Activated CD4-positive, alpha-beta T cell treated with anti-CD3 and anti-CD28 coated beads, Interleukin-2, amount 50 U/mL, for 4 hours (primary cell): ENCODE results near the gene SWT1.
"Not testable (repeated sequence)": the region's sequence is repeated elsewhere in the genome, so short reads cannot be mapped to it uniquely, and the experiment has no call there.

Source experiments
- DNase-seq, 2 experiments: peaks; one replicate each; pipeline ENCODE4 v3.0.0-alpha.2; 2020

The SWT1 gene

DNA sequence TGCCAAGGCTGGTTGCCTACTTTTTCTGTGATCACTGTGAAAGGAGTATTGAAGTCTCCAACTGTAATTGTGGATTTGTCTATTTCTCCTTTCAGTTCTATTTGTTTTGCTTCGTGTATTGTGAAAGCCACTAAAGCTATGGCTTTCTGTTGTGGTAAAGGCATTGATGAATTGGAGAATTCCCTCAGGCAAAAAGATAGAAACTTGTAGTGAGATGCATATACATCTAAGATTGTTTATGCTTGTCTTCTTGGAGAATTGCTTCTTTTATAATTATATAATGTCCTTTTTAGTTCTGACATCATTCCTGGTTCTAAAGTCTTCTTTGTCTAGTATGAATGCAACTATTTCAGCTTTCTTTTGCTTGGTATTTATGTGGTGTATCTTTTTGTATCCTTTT is 36.8 kb downstream of the SWT1 start:
- no peak for DNase-seq

DNA sequence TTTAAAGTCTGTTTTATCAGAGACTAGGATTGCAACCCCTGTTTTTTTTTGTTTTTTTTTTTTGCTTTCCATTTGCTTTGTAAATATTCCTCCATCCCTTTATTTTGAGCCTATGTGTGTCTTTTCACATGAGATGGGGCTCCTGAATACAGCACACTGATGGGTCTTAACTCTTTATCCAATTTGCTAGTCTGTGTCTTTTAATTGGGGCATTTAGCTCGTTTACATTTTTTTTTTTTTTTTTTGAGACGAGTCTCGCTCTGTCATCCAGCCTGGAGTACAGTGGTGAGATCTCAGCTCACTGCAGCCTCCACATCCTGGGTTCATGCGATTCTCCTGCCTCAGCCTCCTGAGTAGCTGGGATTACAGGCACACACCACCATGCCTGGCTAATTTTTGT is 41.7 kb downstream of the SWT1 start:
- DNase-seq: not testable (repeated sequence)

DNA sequence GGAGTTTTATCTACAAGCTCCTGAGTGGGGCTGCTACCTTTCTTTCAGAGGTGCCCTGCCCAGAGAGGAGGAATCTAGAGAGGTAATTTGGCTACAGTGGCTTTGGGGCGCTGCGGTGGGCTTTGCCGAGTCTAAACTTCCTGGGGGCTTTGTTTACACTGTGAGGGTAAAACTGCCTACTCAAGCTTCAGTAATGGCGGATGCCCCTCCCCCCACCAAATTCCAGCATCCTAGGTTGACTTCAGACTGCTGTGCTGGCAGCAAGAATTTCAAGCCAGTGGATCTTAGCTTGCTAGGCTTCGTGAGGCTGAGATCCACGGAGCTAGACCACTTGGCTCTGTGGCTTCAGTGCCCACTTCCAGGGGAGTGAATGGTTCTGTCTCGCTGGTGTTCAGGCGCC is 43.9 kb downstream of the SWT1 start:
- DNase-seq: no peak

DNA sequence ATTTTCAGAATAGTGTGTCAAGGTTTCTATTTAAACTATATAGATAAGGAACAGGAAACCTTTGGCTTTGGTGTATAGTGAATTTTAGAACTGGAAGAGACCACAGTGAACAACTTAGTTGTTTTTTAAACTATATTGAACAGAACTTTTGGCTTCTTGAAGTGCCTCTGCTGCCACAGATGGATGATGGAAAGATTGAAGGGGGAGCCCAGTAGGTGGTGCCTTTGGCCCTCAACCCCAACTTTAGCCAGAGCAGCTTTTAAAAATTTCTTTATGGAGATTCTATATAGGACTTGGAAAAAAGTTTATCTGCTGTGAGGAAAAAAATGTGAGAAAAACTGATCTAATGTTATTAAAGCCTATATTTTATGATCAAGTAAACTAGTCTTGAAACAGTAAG is 50.2 kb downstream of the SWT1 start:
- no peak for DNase-seq

DNA sequence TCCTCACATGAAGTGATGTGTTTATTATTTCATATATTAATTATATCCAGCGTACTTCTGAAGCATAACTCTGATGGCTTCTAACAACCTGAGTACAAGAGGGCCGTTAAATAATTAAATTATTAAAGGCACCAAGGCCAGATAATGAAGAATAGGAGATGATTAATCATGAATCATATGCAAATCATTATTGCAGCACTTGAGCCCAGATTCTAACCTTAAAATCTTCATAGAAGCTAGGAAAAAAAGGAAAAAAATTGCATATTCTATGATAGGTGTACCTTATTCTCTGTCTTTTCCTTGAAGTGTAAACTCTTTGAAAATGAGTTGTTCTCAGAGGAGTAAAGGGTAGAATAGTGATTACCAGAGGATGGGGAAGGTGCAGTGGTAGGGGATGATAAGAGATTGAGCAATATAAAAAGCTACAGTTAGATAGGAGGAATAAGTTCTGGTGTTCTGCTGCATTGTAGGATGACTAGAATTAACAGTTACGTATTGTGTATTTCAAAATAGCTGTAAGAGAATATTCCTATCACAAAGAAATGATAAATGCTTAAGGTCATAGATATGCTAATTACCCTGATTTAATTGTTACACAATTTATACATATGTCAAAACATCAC is 51.1 kb downstream of the SWT1 start:
- DNase-seq: no peak

DNA sequence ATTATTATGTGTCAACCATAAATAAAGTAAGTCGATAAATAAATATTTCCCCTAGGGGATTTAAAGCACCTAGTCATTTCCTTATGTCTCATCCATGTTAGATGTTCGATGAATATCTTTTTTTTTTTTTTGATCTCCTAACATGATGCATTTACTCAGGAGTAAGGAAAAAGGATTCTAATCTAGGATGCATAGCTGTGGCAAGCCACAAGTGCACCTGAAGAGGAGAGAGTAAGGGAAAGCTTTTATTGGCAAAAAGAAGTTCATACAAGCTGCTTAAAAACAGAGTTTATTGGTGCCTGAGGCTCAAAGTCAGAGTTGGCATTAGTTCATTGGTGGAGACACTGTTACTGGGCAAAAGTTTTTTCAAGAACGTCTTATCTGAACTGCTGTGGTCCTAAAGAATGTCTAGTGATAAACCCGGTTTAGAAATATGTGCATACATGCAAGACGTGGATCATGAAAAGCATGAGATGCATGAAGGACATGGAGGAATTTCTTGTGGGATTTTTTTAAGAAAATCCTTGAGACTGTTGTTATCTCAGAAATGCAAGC is 51.7 kb downstream of the SWT1 start:
- no peak for DNase-seq

DNA sequence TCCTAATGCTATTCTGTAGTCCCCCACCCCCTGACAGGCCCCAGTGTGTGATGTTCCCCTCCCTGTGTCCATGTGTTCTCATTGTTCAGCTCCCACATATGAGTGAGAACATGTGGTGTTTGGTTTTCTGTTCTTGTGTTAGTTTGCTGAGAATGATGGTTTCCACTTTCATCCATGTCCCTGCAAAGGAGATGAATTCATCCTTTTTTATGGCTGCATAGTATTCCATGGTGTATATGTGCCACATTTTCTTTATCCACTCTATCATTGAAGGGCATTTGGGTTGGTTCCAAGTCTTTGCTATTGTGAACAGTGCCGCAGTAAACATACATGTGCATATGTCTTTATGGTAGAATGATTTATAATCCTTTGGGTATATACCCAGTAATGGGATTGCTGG is 52.4 kb downstream of the SWT1 start:
- not testable (repeated sequence) for DNase-seq

DNA sequence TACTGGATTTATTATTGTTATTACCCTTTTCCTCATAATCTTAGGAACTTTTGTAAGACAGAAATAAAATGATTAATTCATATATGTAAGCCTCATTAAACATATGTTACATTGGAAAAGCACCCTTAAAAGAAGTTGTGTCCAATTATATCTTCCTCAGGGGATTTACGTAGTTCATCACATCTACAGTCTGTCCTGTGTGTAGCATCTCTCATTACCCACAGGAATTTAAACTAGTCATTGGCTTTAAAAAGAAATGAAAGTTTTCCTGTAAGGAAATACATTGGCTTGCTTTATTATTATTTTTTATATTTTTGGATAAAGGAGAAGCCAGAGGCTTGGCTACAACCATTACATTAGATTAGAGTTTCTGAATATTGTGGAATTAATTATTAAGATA is 56.1 kb downstream of the SWT1 start:
- DNase-seq: no peak

DNA sequence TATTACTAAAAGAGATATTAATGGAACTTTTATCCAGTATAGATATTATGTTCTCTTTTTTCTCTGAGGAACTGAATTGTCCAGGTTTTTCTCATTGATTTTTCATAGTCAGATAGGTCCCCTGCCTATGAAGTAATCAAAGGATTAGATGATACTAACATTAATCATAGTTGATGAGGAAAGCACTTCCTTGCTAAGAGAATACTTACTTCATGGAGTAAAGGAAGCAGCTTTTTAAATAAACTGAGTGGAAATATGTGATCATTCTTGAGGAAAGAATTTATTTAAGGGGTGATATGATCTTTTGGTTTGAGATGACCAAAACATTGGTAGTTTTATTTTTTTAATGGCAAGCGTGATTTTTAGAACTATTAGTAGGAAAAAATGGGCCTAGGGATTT is 58.9 kb downstream of the SWT1 start:
- DNase-seq: no peak

DNA sequence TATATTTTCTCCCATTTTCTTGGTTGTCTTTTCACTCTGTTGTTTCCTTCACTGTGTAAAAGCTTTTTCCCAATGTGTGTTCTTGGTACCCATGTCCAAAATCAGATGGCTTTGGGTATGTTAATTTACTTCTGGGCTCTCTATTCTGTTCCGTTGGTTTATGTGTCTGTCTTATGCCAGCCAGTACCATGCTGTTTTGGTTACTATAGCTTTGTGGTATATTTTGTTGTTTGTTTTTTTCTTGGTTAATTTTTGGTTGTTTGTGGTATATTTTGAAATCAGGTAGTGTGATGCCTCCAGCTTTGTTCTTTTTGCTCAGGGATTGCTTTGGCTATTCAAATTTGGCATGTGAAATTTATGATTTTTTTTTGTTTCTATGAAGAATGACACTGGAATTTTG is 67.2 kb downstream of the SWT1 start:
- no peak for DNase-seq

DNA sequence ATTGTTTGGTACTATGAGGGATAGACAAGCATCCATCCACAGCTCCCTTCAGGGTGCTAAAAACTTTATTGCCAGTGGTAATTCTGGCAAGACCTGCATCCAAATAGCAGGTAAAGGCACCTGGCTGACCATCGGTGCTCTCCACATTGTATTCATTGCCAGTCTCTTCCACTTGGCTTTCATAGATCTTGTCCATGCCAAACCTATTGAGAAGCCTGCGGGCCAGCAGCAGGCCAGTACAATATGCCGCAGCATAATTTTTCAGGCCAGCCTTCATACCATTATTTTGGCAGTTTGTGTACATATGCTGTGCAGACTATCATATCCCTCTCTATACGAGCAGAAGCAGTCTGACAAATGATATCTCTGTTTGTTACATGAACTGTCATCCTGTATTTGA is 70.2 kb downstream of the SWT1 start:
- no peak for DNase-seq

DNA sequence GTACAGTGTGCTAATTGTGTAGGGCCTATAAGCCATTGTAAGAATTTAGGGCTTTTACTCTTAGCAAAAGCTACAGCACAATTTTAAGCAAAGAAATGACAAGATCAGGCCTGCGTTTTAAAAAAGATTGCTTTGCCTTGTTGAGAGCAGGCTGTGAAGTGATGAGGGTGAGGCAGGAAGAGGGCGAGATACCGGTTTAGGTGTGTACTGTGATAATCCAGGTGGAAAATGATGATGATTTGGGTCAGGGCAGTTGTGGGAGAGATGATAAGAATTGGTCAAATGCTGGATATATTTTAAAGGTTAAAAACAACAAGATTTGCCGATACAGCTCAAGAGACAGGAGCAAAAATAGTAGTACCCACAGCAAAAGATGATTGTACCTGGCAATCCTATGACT is 72.0 kb downstream of the SWT1 start:
- DNase-seq: no peak

DNA sequence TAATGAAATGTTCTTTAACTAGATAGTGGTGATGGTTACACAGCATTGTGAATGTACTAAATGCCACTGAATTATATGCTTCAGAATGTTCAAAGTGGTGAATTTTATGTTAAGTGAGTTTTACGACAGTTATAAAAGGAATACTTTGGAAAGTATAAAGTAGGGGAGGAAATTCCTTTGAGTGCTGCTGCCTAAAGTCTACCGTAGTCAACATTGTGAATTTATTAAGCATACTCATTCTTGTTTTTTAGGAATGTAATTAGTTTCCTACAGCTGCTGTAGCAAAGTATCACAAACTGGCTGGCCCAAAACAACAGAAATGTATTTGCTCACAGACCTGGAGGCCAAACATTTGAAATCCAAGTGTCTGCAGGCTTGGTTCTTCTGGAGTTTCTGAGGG is 73.0 kb downstream of the SWT1 start:
- no peak for DNase-seq

DNA sequence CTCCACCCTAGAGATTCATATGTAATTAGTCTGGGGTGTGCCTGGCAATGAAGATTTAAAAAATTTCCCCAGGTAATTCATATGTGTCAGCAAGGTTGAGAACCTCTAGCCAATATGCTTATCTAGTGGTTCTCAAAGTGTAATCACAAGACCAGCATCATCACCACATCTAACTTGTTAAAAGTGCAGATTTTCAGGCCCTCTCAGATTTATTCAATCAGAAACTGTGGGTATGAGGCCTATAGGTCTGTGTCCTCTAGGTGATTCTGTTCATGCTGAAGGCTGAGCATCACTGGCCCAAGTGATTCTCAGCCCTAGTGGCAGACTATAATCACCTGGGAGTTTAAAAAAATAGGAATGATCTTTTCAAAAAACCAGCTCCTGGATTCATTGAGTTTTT is 75.9 kb downstream of the SWT1 start:
- no peak for DNase-seq

DNA sequence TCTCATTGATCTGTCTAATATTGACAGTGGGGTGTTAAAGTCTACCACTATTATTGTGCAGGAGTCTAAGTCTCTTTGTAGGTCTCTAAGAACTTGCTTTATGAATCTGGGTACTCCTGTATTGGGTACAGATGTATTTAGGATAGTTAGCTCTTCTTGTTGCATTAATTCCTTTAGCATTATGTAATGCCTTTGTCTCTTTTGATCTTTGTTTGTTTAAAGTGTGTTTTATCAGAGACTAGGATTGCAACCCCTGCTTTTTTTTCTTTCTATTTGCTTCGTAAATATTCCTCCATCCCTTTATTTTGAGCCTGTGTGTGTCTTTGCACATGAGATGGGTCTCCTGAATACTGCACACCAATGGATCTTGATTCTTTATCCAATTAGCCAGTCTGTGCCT is 77.2 kb downstream of the SWT1 start:
- not testable (repeated sequence) for DNase-seq

DNA sequence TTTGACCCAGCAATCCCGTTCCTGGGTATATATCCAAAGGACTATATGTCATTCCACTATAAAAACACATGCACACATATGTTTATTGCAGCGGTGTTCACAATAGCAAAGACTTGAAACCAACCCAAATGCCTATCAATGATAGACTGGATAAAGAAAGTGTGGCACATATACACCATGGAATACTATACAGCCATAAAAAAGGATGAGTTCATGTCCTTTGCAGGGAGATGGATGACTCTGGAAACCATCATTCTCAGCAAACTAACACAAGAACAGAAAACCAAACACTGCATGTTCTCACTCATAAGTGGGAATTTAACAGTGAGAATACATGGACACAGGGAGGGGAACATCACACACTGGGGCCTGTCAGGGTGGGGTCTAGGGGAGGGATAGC is 80.2 kb downstream of the SWT1 start:
- not testable (repeated sequence) for DNase-seq

DNA sequence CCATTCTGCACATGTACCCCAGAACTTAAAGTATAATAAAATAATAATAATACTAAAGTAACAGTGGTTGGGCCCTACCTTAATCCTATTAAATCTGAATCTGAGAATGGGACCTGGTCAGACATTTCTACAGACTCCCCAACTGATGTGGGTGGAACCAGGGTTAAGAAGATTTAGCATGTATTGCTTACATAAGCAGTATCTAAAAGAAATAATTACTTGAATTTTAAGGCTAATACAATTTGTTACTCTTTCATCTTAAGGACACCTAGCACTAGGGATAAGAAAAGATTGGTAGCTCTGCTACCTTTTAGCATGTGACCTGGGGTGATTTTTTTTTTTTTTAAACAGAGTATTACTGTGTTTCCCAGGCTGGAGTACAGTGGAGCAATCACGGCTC is 80.7 kb downstream of the SWT1 start:
- DNase-seq: no peak

DNA sequence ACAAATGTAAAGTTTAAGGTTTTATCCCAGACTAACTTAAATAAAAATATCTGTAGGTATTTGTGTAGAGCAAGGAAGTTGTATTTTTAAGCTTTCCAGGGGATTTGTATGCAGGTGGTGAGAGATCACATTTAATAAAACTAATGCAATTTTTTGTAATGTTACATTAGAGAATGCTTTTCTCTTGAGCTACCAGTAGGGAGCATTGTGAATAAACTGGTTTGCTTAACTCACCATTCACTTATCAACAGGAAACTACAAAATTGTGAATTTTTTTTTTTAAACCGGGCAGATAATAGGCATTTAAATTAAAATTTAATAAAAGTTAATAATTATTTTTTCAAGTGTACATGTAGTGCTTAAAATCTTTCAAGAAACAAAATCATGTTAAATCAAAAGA is 81.5 kb downstream of the SWT1 start:
- no peak for DNase-seq

DNA sequence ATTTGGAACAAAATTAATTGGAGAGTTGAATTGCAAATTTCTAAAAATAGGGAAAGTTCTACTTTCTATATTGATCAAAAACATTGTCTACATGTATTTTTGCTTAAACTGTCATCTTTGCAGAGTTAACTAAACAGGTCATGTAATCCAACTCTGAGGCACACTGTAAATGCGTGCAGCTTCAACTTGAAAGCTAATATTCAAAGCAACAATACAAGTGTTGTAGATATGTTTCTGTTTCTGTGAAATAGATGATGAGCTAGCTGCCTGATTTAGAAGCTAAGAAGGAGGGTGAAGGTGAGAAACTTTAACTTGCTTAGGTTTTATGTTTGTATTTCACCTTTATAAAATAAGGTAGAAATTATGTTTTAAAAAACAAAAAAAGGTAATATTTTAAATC is 82.9 kb downstream of the SWT1 start:
- no peak for DNase-seq

DNA sequence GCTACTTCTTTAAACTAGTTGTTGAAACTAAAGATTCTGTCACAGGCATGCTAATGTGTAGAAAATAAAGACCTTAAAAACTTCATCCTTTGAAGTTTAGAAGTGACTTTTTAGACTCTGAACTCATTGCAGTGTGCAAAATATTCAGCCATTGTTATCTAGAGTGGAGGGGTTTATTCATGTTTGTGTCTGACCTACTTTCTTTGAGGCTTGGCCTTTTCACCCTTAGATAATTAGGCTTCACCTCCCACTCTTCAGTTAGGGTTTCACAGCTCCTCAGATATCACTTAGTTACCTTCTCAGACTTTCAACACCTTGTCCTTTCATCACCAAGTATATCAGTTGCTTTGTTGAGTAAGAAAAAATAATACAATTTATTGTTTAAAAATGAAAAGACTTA is 84.2 kb downstream of the SWT1 start:
- DNase-seq: no peak

DNA sequence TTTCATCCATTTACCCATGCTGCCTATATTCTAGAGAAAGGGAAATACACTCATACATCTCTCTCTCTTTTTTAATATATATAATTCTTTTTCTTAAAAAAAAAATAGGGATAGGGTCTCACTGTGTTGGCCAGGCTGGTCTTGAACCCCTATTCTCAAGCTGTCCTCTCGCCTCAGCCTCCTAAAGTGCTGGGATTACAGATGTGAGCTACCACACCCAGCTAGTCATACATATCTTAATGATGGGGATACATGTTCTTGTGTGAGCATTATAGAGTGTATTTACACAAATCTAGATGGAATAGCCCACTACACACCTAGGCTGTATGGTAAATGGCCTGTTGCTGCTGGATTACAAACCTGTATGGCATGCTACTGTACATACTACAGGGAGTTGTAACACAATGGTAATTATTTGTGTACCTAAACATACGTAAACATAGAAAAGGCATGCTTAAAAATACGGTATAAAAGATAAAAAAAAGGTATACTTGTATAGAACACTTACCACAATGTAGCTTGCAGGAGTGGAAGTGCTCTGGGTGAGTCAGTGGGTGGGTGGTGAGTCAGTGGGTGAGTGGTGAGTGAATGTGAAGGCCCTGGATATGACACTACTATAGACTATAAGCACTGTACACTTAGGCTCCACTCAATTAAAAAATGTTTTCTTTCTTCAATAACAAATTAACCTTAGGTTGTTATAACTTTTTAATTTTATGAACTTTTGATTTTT is 87.2 kb downstream of the SWT1 start:
- peak; percentile 47 to 53 for DNase-seq

DNA sequence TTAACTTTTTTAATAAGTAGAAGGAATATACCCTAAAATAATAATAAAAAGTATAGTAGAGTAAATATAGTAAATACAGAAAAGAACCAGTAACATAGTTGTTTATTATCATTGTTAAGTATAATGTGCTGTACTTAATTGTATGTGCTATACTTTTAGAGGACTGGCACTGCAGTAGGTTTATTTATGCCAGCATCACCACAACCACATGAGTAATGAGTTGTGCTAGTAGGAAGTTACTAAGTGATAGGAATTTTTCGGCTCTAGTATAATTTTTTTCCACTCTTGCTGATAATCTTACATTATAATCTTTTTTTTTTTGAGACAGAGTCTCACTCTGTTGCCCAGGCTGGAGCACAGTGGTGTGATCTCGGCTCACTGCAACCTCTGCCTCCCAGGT is 88.5 kb downstream of the SWT1 start:
- DNase-seq: no peak

DNA sequence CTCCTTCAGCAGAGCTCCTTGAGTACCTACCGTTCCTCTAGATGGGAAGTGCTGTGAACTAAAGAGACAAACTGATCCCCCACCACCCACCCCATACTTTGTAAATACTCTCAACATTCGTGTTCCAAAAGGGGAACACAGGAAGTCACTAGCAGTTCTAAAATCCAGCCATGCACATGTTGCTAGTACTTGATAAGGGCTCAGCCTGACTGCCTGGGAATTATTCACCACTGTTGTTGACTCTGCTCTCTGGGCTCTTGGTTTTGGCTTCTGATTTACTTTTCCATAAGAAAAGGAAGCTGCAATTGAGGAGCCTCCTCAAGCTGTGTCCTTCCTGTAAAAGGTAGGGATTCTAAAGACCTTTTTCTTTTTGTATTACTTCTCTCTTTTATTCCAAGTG is 92.6 kb downstream of the SWT1 start:
- DNase-seq: no peak

DNA sequence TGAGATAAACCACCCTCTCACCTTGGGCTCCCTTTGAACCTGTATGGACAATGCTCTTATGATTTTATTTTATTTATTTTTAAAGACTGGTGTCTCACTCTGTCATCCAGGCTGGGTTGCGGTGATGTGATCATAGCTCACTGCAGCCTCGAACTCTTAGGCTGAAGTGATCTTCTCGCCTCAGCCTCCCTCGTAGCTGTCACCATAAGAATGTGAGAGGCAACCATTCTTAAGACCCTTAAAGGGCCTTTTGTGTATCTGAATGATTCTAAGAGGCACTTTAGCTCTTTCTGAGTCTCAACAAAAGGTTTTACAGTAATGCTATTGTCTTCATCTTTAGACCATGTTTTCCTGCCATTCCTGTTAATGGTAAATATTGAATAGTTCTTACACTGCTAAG is 93.1 kb downstream of the SWT1 start:
- no peak for DNase-seq

DNA sequence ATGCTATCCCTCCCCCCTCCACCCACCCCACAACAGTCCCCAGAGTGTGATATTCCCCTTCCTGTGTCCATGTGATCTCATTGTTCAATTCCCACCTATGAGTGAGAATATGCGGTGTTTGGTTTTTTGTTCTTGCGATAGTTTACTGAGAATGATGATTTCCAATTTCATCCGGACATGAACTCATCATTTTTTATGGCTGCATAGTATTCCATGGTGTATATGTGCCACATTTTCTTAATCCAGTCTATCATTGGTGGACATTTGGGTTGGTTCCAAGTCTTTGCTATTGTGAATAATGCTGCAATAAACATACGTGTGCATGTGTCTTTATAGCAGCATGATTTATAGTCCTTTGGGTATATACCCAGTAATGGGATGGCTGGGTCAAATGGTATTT is 95.0 kb downstream of the SWT1 start:
- not testable (repeated sequence) for DNase-seq
